IMR-90 (cell line): ENCODE data around the gene ALDH7A1. TPM values are rescaled to one million over a fixed set of nuclear protein-coding genes. Genes with fewer than 3 reads are reported as not detected.

Experiments used
- ATAC-seq: fragments of 200-7000 bp; cut with Tn5 transposase; 2 replicates; pipeline ENCODE4 v1.9.1; 2020; ENCODE audit warnings: low read depth, mild to moderate bottlenecking, moderate library complexity
- BruUV-seq: library from RNA; stranded (reverse); fragments of 400-500 nt; replicated peaks from 2 replicates; lab custom pipeline; 2021; lab: Mats Ljungman, UMichigan
- CTCF ChIA-PET: fragments of 300-600 bp; formaldehyde crosslinking; extraction: SDS; loops from one replicate; lab custom pipeline; 2021; ENCODE audit warnings: antibody characterized with exemption; lab: Yijun Ruan, JAX
- POLR2A ChIA-PET: fragments of 300-600 bp; sonication (Branson Sonifier 250); formaldehyde crosslinking; loops from one replicate; lab custom pipeline; 2022; ENCODE audit warnings: antibody characterized with exemption; ENCODE audit not compliant: unreplicated experiment; lab: Charles Lee
- DNase-seq: peaks from one replicate; pipeline ENCODE4 v3.0.0; 2013
- H2AFZ ChIP-seq: replicated peaks from 2 replicates; pipeline ENCODE3; 2013; ENCODE audit warnings: low read length, mild to moderate bottlenecking; ENCODE audit not compliant: poor library complexity
- H2AK5ac ChIP-seq: 2 replicates; pipeline ENCODE4 v1.6.1; 2013; ENCODE audit warnings: low read depth, low read length, inconsistent platforms
- H2AK9ac ChIP-seq: replicated peaks from 2 replicates; pipeline ENCODE3; 2013; ENCODE audit warnings: mild to moderate bottlenecking, low read depth, low read length, moderate library complexity; ENCODE audit not compliant: poor library complexity
- H2BK120ac ChIP-seq: 2 replicates; pipeline ENCODE4 v1.6.1; 2013; ENCODE audit warnings: low read depth, low read length, inconsistent platforms
- H2BK15ac ChIP-seq: 3 replicates; pipeline ENCODE4 v1.6.1; 2013; ENCODE audit warnings: low read depth, low read length, inconsistent platforms
- H2BK20ac ChIP-seq: 2 replicates; pipeline ENCODE4 v1.6.1; 2013; ENCODE audit warnings: low read depth, mild to moderate bottlenecking, inconsistent platforms, low read length, moderate library complexity
- H2BK5ac ChIP-seq: 2 replicates; pipeline ENCODE4 v1.6.1; 2013; ENCODE audit warnings: mild to moderate bottlenecking, low read depth, low read length, inconsistent platforms; ENCODE audit not compliant: poor library complexity, severe bottlenecking
- H3K14ac ChIP-seq: replicated peaks from 2 replicates; pipeline ENCODE4 v1.6.1; 2013; ENCODE audit warnings: low read depth, low read length, inconsistent platforms
- H3K18ac ChIP-seq: 2 replicates; pipeline ENCODE4 v1.6.1; 2013; ENCODE audit warnings: low read depth, low read length, control low read depth
- H3K23ac ChIP-seq: 2 replicates; pipeline ENCODE4 v1.6.1; 2013; ENCODE audit warnings: low read depth, low read length, inconsistent platforms
- H3K27ac ChIP-seq: 2 replicates; pipeline ENCODE4 v1.5.1; 2013; ENCODE audit warnings: mild to moderate bottlenecking, control low read depth, low read length; ENCODE audit not compliant: insufficient read depth
- H3K27me3 ChIP-seq: 2 replicates; pipeline ENCODE4 v1.6.1; 2013; ENCODE audit warnings: low read length; ENCODE audit not compliant: control insufficient read depth, insufficient read depth
- H3K36me3 ChIP-seq: 2 replicates; pipeline ENCODE4 v1.6.1; 2013; ENCODE audit warnings: low read length, mixed read lengths; ENCODE audit not compliant: control insufficient read depth, insufficient read depth
- H3K4ac ChIP-seq: 2 replicates; pipeline ENCODE4 v1.6.1; 2013; ENCODE audit warnings: low read depth, low read length, inconsistent platforms
- H3K4me1 ChIP-seq: 2 replicates; pipeline ENCODE4 v1.6.1; 2013; ENCODE audit warnings: low read length, mixed read lengths; ENCODE audit not compliant: control insufficient read depth, insufficient read depth
- H3K4me2 ChIP-seq: 2 replicates; pipeline ENCODE4 v1.6.1; 2013; ENCODE audit warnings: low read depth, mild to moderate bottlenecking, control low read depth, low read length, moderate library complexity
- H3K4me3 ChIP-seq: 2 replicates; pipeline ENCODE4 v1.5.1; 2013; ENCODE audit warnings: low read depth, mild to moderate bottlenecking, control low read depth, low read length, moderate library complexity; ENCODE audit not compliant: insufficient read depth
- H3K56ac ChIP-seq: 2 replicates; pipeline ENCODE4 v1.6.1; 2013; ENCODE audit warnings: low read length, inconsistent platforms; ENCODE audit not compliant: insufficient read depth; ENCODE audit errors: extremely low read depth
- H3K79me1 ChIP-seq, 2 experiments: 2 replicates each; pipeline ENCODE4 v1.6.1; 2013; ENCODE audit warnings: low read length in 2 of 2, inconsistent platforms in 1 of 2, low read depth in 1 of 2
- H3K9ac ChIP-seq: 2 replicates; pipeline ENCODE4 v1.6.1; 2013; ENCODE audit warnings: low read depth, low read length, control low read depth
- H3K9me1 ChIP-seq: 2 replicates; pipeline ENCODE4 v1.6.1; 2013; ENCODE audit warnings: low read length, inconsistent platforms; ENCODE audit not compliant: insufficient read depth
- H3K9me3 ChIP-seq: 2 replicates; pipeline ENCODE4 v1.6.1; 2013; ENCODE audit warnings: low read length; ENCODE audit not compliant: control insufficient read depth, insufficient read depth
- H4K20me1 ChIP-seq: 2 replicates; pipeline ENCODE4 v1.6.1; 2013; ENCODE audit warnings: low read length, inconsistent platforms; ENCODE audit not compliant: insufficient read depth
- H4K5ac ChIP-seq: 2 replicates; pipeline ENCODE4 v1.6.1; 2013; ENCODE audit warnings: mild to moderate bottlenecking, low read depth, low read length, control low read depth
- H4K8ac ChIP-seq, 2 experiments: 2 replicates each; pipeline ENCODE4 v1.6.1; 2013; ENCODE audit warnings: low read depth in 2 of 2, low read length in 2 of 2, control low read depth in 1 of 2, inconsistent platforms in 1 of 2
- H4K91ac ChIP-seq: 2 replicates; pipeline ENCODE4 v1.6.1; 2013; ENCODE audit warnings: low read depth, low read length, inconsistent platforms; ENCODE audit not compliant: insufficient read depth
- BHLHE40 ChIP-seq: fragments of 150-350 bp; IDR thresholded peaks from 2 replicates; pipeline ENCODE4 v1.6.1; 2016; ENCODE audit warnings: mild to moderate bottlenecking, low read depth, low read length
- CHD1 ChIP-seq: IDR thresholded peaks from 2 replicates; pipeline ENCODE4 v1.6.1; 2012; ENCODE audit warnings: low read depth, low read length, improper control_type of control experiment
- CTCF ChIP-seq: conservative IDR thresholded peaks from 2 replicates; pipeline ENCODE4 v1.5.1; 2012; ENCODE audit warnings: mild to moderate bottlenecking, low read depth, low read length, improper control_type of control experiment
- ELK1 ChIP-seq: fragments of 150-350 bp; IDR thresholded peaks from 2 replicates; pipeline ENCODE4 v1.6.1; 2016; ENCODE audit warnings: low read depth, mild to moderate bottlenecking, low read length, moderate library complexity, borderline replicate concordance
- FOS ChIP-seq: fragments of 150-350 bp; IDR thresholded peaks from 2 replicates; pipeline ENCODE4 v1.6.1; 2016; ENCODE audit warnings: low read depth, low read length
- MAFK ChIP-seq: IDR thresholded peaks from 2 replicates; pipeline ENCODE4 v1.6.1; 2012; ENCODE audit warnings: low read depth, low read length, improper control_type of control experiment
- NFE2L2 ChIP-seq: fragments of 150-350 bp; IDR thresholded peaks from 2 replicates; pipeline ENCODE4 v1.6.1; 2016; ENCODE audit warnings: low read depth, mild to moderate bottlenecking, low read length
- RAD21 ChIP-seq: IDR thresholded peaks from 2 replicates; pipeline ENCODE4 v1.6.1; 2012; ENCODE audit warnings: low read length, improper control_type of control experiment
- RCOR1 ChIP-seq: IDR thresholded peaks from 2 replicates; pipeline ENCODE4 v1.6.1; 2012; ENCODE audit warnings: mild to moderate bottlenecking, low read length, improper control_type of control experiment; ENCODE audit not compliant: insufficient replicate concordance
- SMC3 ChIP-seq: fragments of 150-350 bp; IDR thresholded peaks from 2 replicates; pipeline ENCODE4 v1.6.1; 2016; ENCODE audit warnings: low read depth, mild to moderate bottlenecking, antibody characterized with exemption, low read length, moderate library complexity
- USF2 ChIP-seq: fragments of 150-350 bp; IDR thresholded peaks from 2 replicates; pipeline ENCODE4 v1.6.1; 2017; ENCODE audit warnings: mild to moderate bottlenecking, antibody characterized with exemption, low read length, low read depth
- WGBS, 2 experiments: methylation state at CpG; one replicate each; pipeline versions ENCODE4 v1.1.5 to v1.1.7; 2013; ENCODE audit warnings: missing lambda C conversion rate in 2 of 2; ENCODE audit not compliant: insufficient read length in 1 of 2; ENCODE audit errors: extremely low coverage in 2 of 2; 5-methylcytosine and 5-hydroxymethylcytosine counted together
- dilution Hi-C: fragments of 300-500 bp; cut with HindIII; formaldehyde crosslinking; loops from one replicate; pipeline ENCODE4 v1.14.3; 2018; ENCODE audit warnings: low sequenced_read_pairs; ENCODE audit not compliant: unreplicated experiment
- in situ Hi-C: fragments of 300-500 bp; cut with MboI; formaldehyde crosslinking; loops from 3 replicates; pipeline ENCODE4 v1.14.3; 2019; ENCODE audit warnings: low sequenced_read_pairs, inconsistent platforms, mixed read lengths
- intact Hi-C: fragments of 100-400 bp; cut with micrococcal nuclease; formaldehyde crosslinking; loops from 2 replicates; pipeline ENCODE4 v1.10.0; 2022
- polyA plus RNA-seq, 3 experiments: library from polyadenylated mRNA; depleted of rRNA; stranded (reverse); fragments of >200 nt; gene quantifications; 2 replicates each; pipeline ENCODE4 v1.2.3, GENCODE V29; 2012; ENCODE audit warnings: low replicate concordance in 1 of 3
- total RNA-seq: library from RNA; depleted of rRNA; stranded (reverse); fragments of >200 nt; gene quantifications from 2 replicates; pipeline ENCODE4 v1.2.3, GENCODE V29; 2012

ALDH7A1 gene
- total and polyA plus RNA-seq, 2 of the 4 experiments (the other 2 are of a cell fraction) = 40.9 to 62.2 TPM

DNA sequence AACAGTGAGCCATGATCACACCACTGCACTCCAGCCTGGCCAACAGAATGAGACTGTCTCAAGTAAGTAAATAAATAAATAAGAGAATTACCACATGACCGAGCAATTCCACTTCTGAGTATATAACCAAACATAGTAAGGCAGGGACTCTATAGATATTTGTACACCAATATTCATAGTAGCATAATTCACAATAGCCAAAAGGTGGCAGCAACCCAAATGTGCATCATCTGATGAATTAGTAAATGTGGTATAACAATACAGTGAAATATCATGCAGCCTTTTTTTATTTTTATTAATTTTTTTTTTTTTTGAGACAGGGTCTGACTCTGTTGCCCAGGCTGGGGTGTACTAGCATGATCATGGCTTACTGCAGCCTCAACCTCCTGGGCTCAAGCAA, 33.1 kb downstream of the ALDH7A1 start:
- H3K23ac ChIP-seq = no peak overlapping the region
- H2BK5ac ChIP-seq = no peak overlapping the region
- intact Hi-C loops = no loop called here
- peaks cover 8% of the 10 kb centered on the region for H3K36me3 ChIP-seq
- no peaks in the 10 kb centered on the region for H3K9me3 ChIP-seq
- no peak overlapping the region for H3K56ac ChIP-seq
- BruUV-seq = no TSS peak
- no peak overlapping the region for H2AK9ac ChIP-seq
- DNase-seq (peak; percentile 22), ATAC-seq (peak; percentile 49)
- no peaks in the 10 kb centered on the region for H3K9me1 ChIP-seq
- no peak overlapping the region for H2BK15ac ChIP-seq
- H4K91ac ChIP-seq = no peak overlapping the region
- H3K4me1 ChIP-seq = no peaks in the 10 kb centered on the region
- no peaks in the 10 kb centered on the region for H3K79me1 ChIP-seq
- in situ Hi-C loops = no loop called here
- no peak overlapping the region for H2AK5ac ChIP-seq
- H3K18ac ChIP-seq = no peak overlapping the region
- no peak overlapping the region for H2BK120ac ChIP-seq
- CTCF ChIA-PET = interaction anchor here (0.7 kb wide), 1 partner anchor 438 kb away, joined by 3 read pairs; no protein-coding TSS in a partner anchor
- H3K14ac ChIP-seq = no peak overlapping the region
- H2BK20ac ChIP-seq = no peak overlapping the region
- no peak overlapping the region for H3K4me3 ChIP-seq
- no peak overlapping the region for H2AFZ ChIP-seq
- no CpG with 5 or more reads among the region's 1 CpG for WGBS, 2 experiments
- H3K27ac ChIP-seq = no peak overlapping the region
- H3K27me3 ChIP-seq = no peaks in the 10 kb centered on the region
- H3K4me2 ChIP-seq = no peak overlapping the region
- H3K9ac ChIP-seq = no peak overlapping the region
- H4K8ac ChIP-seq = no peak overlapping the region
- dilution Hi-C loops = no loop called here
- H4K20me1 ChIP-seq = no peaks in the 10 kb centered on the region
- POLR2A ChIA-PET = interaction anchor here (0.6 kb wide), 1 partner anchor 47 kb away, joined by 4 read pairs; no protein-coding TSS in a partner anchor
- no peak overlapping the region for H4K5ac ChIP-seq
- no peak for TF ChIP-seq MAFK
- TF ChIP-seq FOS = no peak
- no peak for TF ChIP-seq RAD21
- no peak for TF ChIP-seq ELK1
- TF ChIP-seq BHLHE40 = no peak
- TF ChIP-seq CTCF = no peak
- no peak for TF ChIP-seq RCOR1
- no peak for TF ChIP-seq USF2
- TF ChIP-seq CHD1 = no peak
- no peak for TF ChIP-seq NFE2L2
- TF ChIP-seq SMC3 = no peak
- no peak overlapping the region for H3K4ac ChIP-seq
